Hepatocyte (in vitro differentiated cells): ENCODE data around the gene CGB1. TPM values are rescaled to one million over a fixed set of nuclear protein-coding genes. Genes with fewer than 3 reads are reported as not detected.
A peak's percentile ranks its signal among the peaks of the same experiment; 100 is the strongest.
"Not testable (repeated sequence)": the region's sequence is repeated elsewhere in the genome, so short reads cannot be mapped to it uniquely, and the experiment has no call there.

Source experiments
- DNase-seq: peaks from one replicate; pipeline ENCODE4 v3.0.0-alpha.2; 2016; ENCODE audit warnings: low spot score
- H2AFZ ChIP-seq: fragments of 200-600 bp; sonication (generic); 2 replicates; pipeline ENCODE4 v1.6.0; 2016; ENCODE audit warnings: antibody characterized with exemption, mild to moderate bottlenecking
- H3K27ac ChIP-seq: fragments of 200-600 bp; sonication (generic); 2 replicates; pipeline ENCODE4 v1.5.1; 2016; ENCODE audit warnings: mild to moderate bottlenecking
- H3K27me3 ChIP-seq: fragments of 200-600 bp; sonication (generic); 2 replicates; pipeline ENCODE4 v1.6.1; 2016
- H3K36me3 ChIP-seq: fragments of 200-600 bp; sonication (generic); replicated peaks from 2 replicates; pipeline ENCODE4 v1.5.1; 2016; ENCODE audit warnings: low read depth; ENCODE audit not compliant: insufficient read depth
- H3K4me1 ChIP-seq: fragments of 200-600 bp; sonication (generic); 2 replicates; pipeline ENCODE4 v1.5.1; 2016; ENCODE audit warnings: mild to moderate bottlenecking, moderate library complexity; ENCODE audit not compliant: insufficient read depth
- H3K4me2 ChIP-seq: fragments of 200-600 bp; sonication (generic); 2 replicates; pipeline ENCODE4 v1.6.0; 2016
- H3K4me3 ChIP-seq: fragments of 200-600 bp; sonication (generic); 2 replicates; pipeline ENCODE4 v1.5.1; 2016; ENCODE audit warnings: mild to moderate bottlenecking
- H3K79me2 ChIP-seq: fragments of 200-600 bp; sonication (generic); 2 replicates; pipeline ENCODE4 v1.6.0; 2017; ENCODE audit warnings: mild to moderate bottlenecking
- H3K9me2 ChIP-seq: fragments of 200-600 bp; sonication (generic); replicated peaks from 2 replicates; pipeline ENCODE4 v1.6.0; 2017; ENCODE audit warnings: mild to moderate bottlenecking; ENCODE audit not compliant: insufficient read depth
- H3K9me3 ChIP-seq: fragments of 200-600 bp; sonication (generic); 2 replicates; pipeline ENCODE4 v1.5.1; 2016; ENCODE audit warnings: low read depth, mild to moderate bottlenecking
- H4K20me1 ChIP-seq: fragments of 200-600 bp; sonication (generic); 2 replicates; pipeline ENCODE4 v1.6.0; 2016; ENCODE audit warnings: mild to moderate bottlenecking; ENCODE audit not compliant: insufficient read depth, poor library complexity, severe bottlenecking
- CTCF ChIP-seq: fragments of 200-600 bp; sonication (generic); IDR thresholded peaks from 2 replicates; pipeline ENCODE4 v1.5.1; 2016; ENCODE audit warnings: antibody characterized with exemption, mild to moderate bottlenecking; ENCODE audit not compliant: poor library complexity
- EZH2 ChIP-seq: fragments of 200-600 bp; sonication (generic); IDR thresholded peaks from 2 replicates; pipeline ENCODE4 v1.6.1; 2016; ENCODE audit warnings: antibody characterized with exemption, mild to moderate bottlenecking, borderline replicate concordance
- EZH2phosphoT487 ChIP-seq: fragments of 200-600 bp; sonication (generic); IDR thresholded peaks from one replicate; pipeline ENCODE4 v1.6.1; 2018; ENCODE audit warnings: antibody characterized with exemption, mild to moderate bottlenecking, low read depth, moderate library complexity; ENCODE audit not compliant: unreplicated experiment, severe bottlenecking
- WGBS: methylation state at CpG from one replicate; pipeline ENCODE4 v1.1.6; 2016; ENCODE audit warnings: low lambda C conversion rate; ENCODE audit errors: missing lambda C conversion rate; 5-methylcytosine and 5-hydroxymethylcytosine counted together
- polyA plus RNA-seq: library from polyadenylated mRNA; unstranded; fragments of >200 nt; fragmentation: Nextera tagmentation; extraction: Ambion mirVana; gene quantifications from 2 replicates; pipeline ENCODE4 v1.2.1, GENCODE V29; 2016
- total RNA-seq: library from RNA; depleted of rRNA; stranded (reverse); fragments of >200 nt; gene quantifications from 2 replicates; pipeline ENCODE4 v1.2.3, GENCODE V29; 2014

Gene CGB1
- total and polyA plus RNA-seq, 2 experiments from 2014 or later = 0.52 TPM; not detected in 1

GRCh38 chr19:49020342-49020741, 16.4 kb downstream of the CGB1 start:
- WGBS = 73% methylated on average over 11 of the region's 11 CpGs

GRCh38 chr19:49019242-49019932, 17.3 kb downstream of the CGB1 start:
- H3K4me1 ChIP-seq = peaks cover 9% of the 10 kb centered on the region
- whole genome bisulfite sequencing = 44% methylated on average over 41 of the region's 41 CpGs
- H3K9me2 ChIP-seq = no peaks in the 10 kb centered on the region
- no peak overlapping the region for H3K4me3 ChIP-seq
- no peaks in the 10 kb centered on the region for H3K79me2 ChIP-seq
- peak overlapping the region; percentile 51 for H3K4me2 ChIP-seq
- no peak overlapping the region for H3K27ac ChIP-seq
- TF ChIP-seq CTCF (peak; percentile 2), EZH2phosphoT487 (no peak)
- peak; percentile 49 for DNase-seq
- no peaks in the 10 kb centered on the region for H4K20me1 ChIP-seq
- H3K36me3 ChIP-seq = no peaks in the 10 kb centered on the region
- peaks cover 27% of the 10 kb centered on the region for H3K27me3 ChIP-seq
- no peaks in the 10 kb centered on the region for H3K9me3 ChIP-seq
- no peak overlapping the region for H2AFZ ChIP-seq

More at GRCh38 chr19:49020342-49020741, 16.4 kb downstream of the CGB1 start:
- no peaks in the 10 kb centered on the region for H3K9me2 ChIP-seq
- no peaks in the 10 kb centered on the region for H3K79me2 ChIP-seq
- TF ChIP-seq EZH2 (no peak), CTCF (no peak), EZH2phosphoT487 (no peak)
- no peaks in the 10 kb centered on the region for H3K9me3 ChIP-seq
- no peak overlapping the region for H3K27ac ChIP-seq
- H3K4me2 ChIP-seq = no peak overlapping the region
- DNase-seq = no peak
- H3K27me3 ChIP-seq = peaks cover 27% of the 10 kb centered on the region
- no peaks in the 10 kb centered on the region for H3K36me3 ChIP-seq
- H3K4me1 ChIP-seq = peaks cover 9% of the 10 kb centered on the region
- no peaks in the 10 kb centered on the region for H4K20me1 ChIP-seq
- H3K4me3 ChIP-seq = no peak overlapping the region
- H2AFZ ChIP-seq = no peak overlapping the region

- not testable (repeated sequence) for H3K9me2 ChIP-seq, H3K9me3 ChIP-seq, H3K79me2 ChIP-seq, DNase-seq, H3K27ac ChIP-seq, H3K4me1 ChIP-seq, H3K36me3 ChIP-seq, H4K20me1 ChIP-seq, H3K4me3 ChIP-seq
- 64% methylated on average over 42 of the region's 50 CpGs for WGBS
- peak overlapping the region; percentile 6 for H2AFZ ChIP-seq
- peaks cover 27% of the 10 kb centered on the region for H3K27me3 ChIP-seq
- H3K4me2 ChIP-seq = peak overlapping the region; percentile 91
Measured at GRCh38 chr19:49018388-49019241, 18.1 kb downstream of the CGB1 start.
